K562 (cell line): ENCODE measurements around the gene SLC9A2. TPM values are rescaled to one million over a fixed set of nuclear protein-coding genes. Genes with fewer than 3 reads are reported as not detected.

Source experiments
- BACH1 ChIP-seq: fragments of 200-800 bp; sonication (Bioruptor generic); IDR thresholded peaks from 2 replicates; pipeline ENCODE4 v1.6.1; 2016; ENCODE audit warnings: missing genetic modification characterization, missing compliant biosample characterization
- BRCA1 ChIP-seq, 2 experiments: fragments of 450-650 bp in 1 of 2; sonication (generic) in 1 of 2; formaldehyde crosslinking in 1 of 2; IDR thresholded peaks; 2 replicates each; pipeline versions ENCODE4 v1.5.0 to v1.6.1; 2017 to 2020; ENCODE audit warnings: mild to moderate bottlenecking in 1 of 2, missing genetic modification reagents in 1 of 2
- CHCHD3 ChIP-seq: fragments of 250-450 bp; sonication (Bioruptor Pico); IDR thresholded peaks from 2 replicates; pipeline ENCODE4 v2.1.2; 2022; ENCODE audit warnings: mild to moderate bottlenecking
- CHD7 ChIP-seq: fragments of 200-600 bp; sonication (generic); IDR thresholded peaks from one replicate; pipeline ENCODE4 v1.6.1; 2012; ENCODE audit warnings: mild to moderate bottlenecking, low read depth, low read length, inconsistent platforms
- FOXK2 ChIP-seq, 2 experiments: fragments of 450-650 bp; IDR thresholded peaks in 1 of 2; conservative IDR thresholded peaks in 1 of 2; 2 replicates each; pipeline ENCODE4 v1.6.1; 2016; ENCODE audit warnings: low read depth in 2 of 2, mild to moderate bottlenecking in 1 of 2
- FUS ChIP-seq: fragments of 200-400 bp; formaldehyde crosslinking; optimal IDR thresholded peaks from 2 replicates; pipeline ENCODE3; 2017; ENCODE audit warnings: low read depth, low read length
- HBP1 ChIP-seq: fragments of 450-650 bp; formaldehyde crosslinking; IDR thresholded peaks from 2 replicates; pipeline ENCODE4 v1.4.0; 2022; ENCODE audit warnings: missing genetic modification characterization
- HDAC1 ChIP-seq, 2 experiments: fragments of 450-650 bp; IDR thresholded peaks; 2 replicates each; pipeline ENCODE4 v1.6.1; 2016 to 2017; ENCODE audit warnings: inconsistent platforms in 1 of 2, mild to moderate bottlenecking in 1 of 2, moderate library complexity in 1 of 2
- HMGN3 ChIP-seq: IDR thresholded peaks from 2 replicates; pipeline ENCODE4 v1.6.1; 2011; ENCODE audit warnings: borderline replicate concordance, low read depth, mild to moderate bottlenecking, mixed read lengths, low read length; ENCODE audit not compliant: insufficient read length; ENCODE audit errors: extremely low read depth
- NBN ChIP-seq: fragments of 450-650 bp; IDR thresholded peaks from 2 replicates; pipeline ENCODE4 v1.6.1; 2016; ENCODE audit warnings: low read depth, mild to moderate bottlenecking
- PKNOX1 ChIP-seq: fragments of 450-650 bp; IDR thresholded peaks from 2 replicates; pipeline ENCODE4 v1.6.1; 2016
- TAF1 ChIP-seq: IDR thresholded peaks from 2 replicates; pipeline ENCODE4 v1.6.1; 2011; ENCODE audit warnings: mild to moderate bottlenecking, low read length, moderate library complexity; ENCODE audit not compliant: insufficient read depth, control insufficient read depth, severe bottlenecking; ENCODE audit errors: extremely low read depth
- TAF9B ChIP-seq: fragments of 450-650 bp; IDR thresholded peaks from 2 replicates; pipeline ENCODE4 v1.6.1; 2018; ENCODE audit warnings: mild to moderate bottlenecking; ENCODE audit not compliant: partially characterized antibody
- polyA plus RNA-seq, 8 experiments: library from polyadenylated mRNA; depleted of rRNA in 4 of 8; stranded (reverse) in 5 of 8; unstranded in 3 of 8; fragments of >200 nt; fragmentation: Nextera tagmentation in 2 of 8; fragmentation: Illumina TruSeq in 1 of 8; extraction: Ambion mirVana in 2 of 8; extraction: Trizol in 1 of 8; gene quantifications; 2 replicates each; pipeline versions ENCODE4 v1.2.1 to v1.2.3, GENCODE V29; 2011 to 2014; ENCODE audit warnings: inconsistent platforms in 1 of 8, missing spikeins in 1 of 8
- total RNA-seq, 7 experiments: library from RNA; depleted of rRNA in 6 of 7; stranded (reverse); fragments of >200 nt in 6 of 7; fragmentation: Illumina TruSeq in 2 of 7; extraction: Trizol in 2 of 7; gene quantifications; 2 replicates each; pipeline versions ENCODE4 v1.2.1 to v1.2.3, GENCODE V29; 2011 to 2021; ENCODE audit warnings: low replicate concordance in 1 of 7

Gene SLC9A2
- total and polyA plus RNA-seq, 9 of the 15 experiments (the other 6 are each of a cell fraction or from before 2014, with no cell fraction given) = 0.45 to 3.3 (median 1.6) TPM

- TF ChIP-seq BRCA1 (IDR thresholded peaks at IDR 0.05) = no peak
- no peak for TF ChIP-seq BRCA1 (CRISPR knock-in tag; IDR thresholded peaks at IDR 0.05)
- no peak for TF ChIP-seq HMGN3
- TF ChIP-seq TAF1 = peak; percentile 32
- TF ChIP-seq HBP1 (CRISPR knock-in tag) = no peak
- TF ChIP-seq TAF9B = no peak
- peak in 1 of 2 experiments; percentile 13; a peak in 1 of 4 replicates for TF ChIP-seq FOXK2 (conservative IDR thresholded peaks at IDR 0.05 in 1 of 2, IDR thresholded peaks at IDR 0.05 in 1 of 2; ENCODE audit: low read depth in 2 of 2)
- TF ChIP-seq PKNOX1 = peak; percentile 98
- TF ChIP-seq NBN = no peak
- TF ChIP-seq FUS = no peak
- 0 out of 2 replicates have a peak, but pooled peaks have one; percentile 32 for TF ChIP-seq BACH1 (tag)
- no peak for TF ChIP-seq CHCHD3
- no peak for TF ChIP-seq CHD7
- no peak for TF ChIP-seq HDAC1 (IDR thresholded peaks at IDR 0.05)
Measured at GRCh38 chr2:102635317-102635716, 16.0 kb downstream of the SLC9A2 start (continued).
